Loucy (cell line): Measurements from ENCODE around the gene LMX1B.
"Not testable (repeated sequence)": the region's sequence is repeated elsewhere in the genome, so short reads cannot be mapped to it uniquely, and the experiment has no call there.

Experiments used
- H2AFZ ChIP-seq: fragments of 200-600 bp; sonication (generic); 2 replicates; pipeline ENCODE4 v1.6.0; 2016; ENCODE audit warnings: antibody characterized with exemption, mild to moderate bottlenecking, low read length, moderate library complexity
- H3F3A ChIP-seq: fragments of 200-600 bp; 2 replicates; pipeline ENCODE4 v1.6.0; 2016; ENCODE audit warnings: antibody characterized with exemption, low read depth, mild to moderate bottlenecking
- H3K27me3 ChIP-seq: fragments of 200-600 bp; sonication (generic); 2 replicates; pipeline ENCODE4 v1.6.1; 2014; ENCODE audit warnings: low read length, mild to moderate bottlenecking; ENCODE audit not compliant: insufficient read depth, poor library complexity, severe bottlenecking
- H3K36me3 ChIP-seq: fragments of 200-600 bp; sonication (generic); 2 replicates; pipeline ENCODE4 v1.6.1; 2016; ENCODE audit warnings: low read length; ENCODE audit not compliant: insufficient read depth
- H3K4me1 ChIP-seq: fragments of 200-600 bp; sonication (generic); 2 replicates; pipeline ENCODE4 v1.5.1; 2014; ENCODE audit warnings: low read length, mild to moderate bottlenecking; ENCODE audit not compliant: insufficient read depth, poor library complexity, severe bottlenecking
- H3K4me2 ChIP-seq: fragments of 200-600 bp; sonication (generic); 2 replicates; pipeline ENCODE4 v1.6.0; 2014; ENCODE audit warnings: antibody characterized with exemption, low read length, low read depth, mild to moderate bottlenecking; ENCODE audit not compliant: poor library complexity, severe bottlenecking
- H3K4me3 ChIP-seq: fragments of 200-600 bp; sonication (generic); 2 replicates; pipeline ENCODE4 v1.5.1; 2014; ENCODE audit warnings: low read length, mild to moderate bottlenecking, mixed read lengths; ENCODE audit not compliant: poor library complexity, severe bottlenecking
- H3K79me2 ChIP-seq: fragments of 200-600 bp; sonication (generic); 2 replicates; pipeline ENCODE4 v1.6.1; 2014; ENCODE audit warnings: low read length; ENCODE audit not compliant: insufficient read depth
- H3K9ac ChIP-seq: fragments of 200-600 bp; sonication (generic); 2 replicates; pipeline ENCODE4 v1.6.0; 2014; ENCODE audit warnings: mild to moderate bottlenecking, low read depth, low read length, moderate library complexity; ENCODE audit not compliant: poor library complexity, severe bottlenecking
- H3K9me2 ChIP-seq: fragments of 200-600 bp; sonication (generic); replicated peaks from 2 replicates; pipeline ENCODE4 v1.6.1; 2016; ENCODE audit warnings: low read depth, low read length, mixed read lengths
- H3K9me3 ChIP-seq: fragments of 200-600 bp; sonication (generic); 2 replicates; pipeline ENCODE4 v1.6.1; 2014; ENCODE audit warnings: mild to moderate bottlenecking, antibody characterized with exemption, low read length, low read depth; ENCODE audit not compliant: insufficient read depth
- H4K20me1 ChIP-seq: fragments of 200-600 bp; sonication (generic); 2 replicates; pipeline ENCODE4 v1.6.0; 2014; ENCODE audit warnings: antibody characterized with exemption, low read length, mild to moderate bottlenecking; ENCODE audit not compliant: insufficient read depth, poor library complexity, severe bottlenecking
- CTCF ChIP-seq: fragments of 200-600 bp; sonication (generic); conservative IDR thresholded peaks from 2 replicates; pipeline ENCODE4 v1.5.1; 2014; ENCODE audit warnings: mild to moderate bottlenecking, antibody characterized with exemption, low read length
- EZH2phosphoT487 ChIP-seq: fragments of 200-600 bp; IDR thresholded peaks from 2 replicates; pipeline ENCODE4 v1.6.1; 2018; ENCODE audit warnings: antibody characterized with exemption, mild to moderate bottlenecking, moderate library complexity, borderline replicate concordance

LMX1B gene

GRCh38 chr9:126654124-126654523, 40.4 kb downstream of the LMX1B start:
- Histone ChIP-seq H3K4me2 (no peak overlapping the region), H3K9me3 (no peaks in the 10 kb centered on the region), H3K27me3 (no peaks in the 10 kb centered on the region), H2AFZ (no peak overlapping the region), H3F3A (no peaks in the 10 kb centered on the region), H3K9ac (no peak overlapping the region), H3K9me2 (no peaks in the 10 kb centered on the region), H3K4me3 (no peak overlapping the region), H3K36me3 (no peaks in the 10 kb centered on the region), H3K4me1 (no peaks in the 10 kb centered on the region), H3K79me2 (no peaks in the 10 kb centered on the region), H4K20me1 (no peaks in the 10 kb centered on the region)
- TF ChIP-seq CTCF (no peak), EZH2phosphoT487 (no peak)

GRCh38 chr9:126656214-126656613, 42.5 kb downstream of the LMX1B start:
- not testable (repeated sequence) for H3K79me2 ChIP-seq, H3K4me3 ChIP-seq, H2AFZ ChIP-seq, H3K9me2 ChIP-seq, H3K4me1 ChIP-seq, H3F3A ChIP-seq, H3K9ac ChIP-seq, H3K36me3 ChIP-seq, H3K27me3 ChIP-seq, H3K4me2 ChIP-seq, H4K20me1 ChIP-seq, H3K9me3 ChIP-seq

GRCh38 chr9:126658201-126658825, 44.6 kb downstream of the LMX1B start:
- Histone ChIP-seq H3K4me3 (no peak overlapping the region), H3K79me2 (no peaks in the 10 kb centered on the region), H3K9me2 (no peaks in the 10 kb centered on the region), H4K20me1 (no peaks in the 10 kb centered on the region), H3K4me2 (no peak overlapping the region), H3K36me3 (no peaks in the 10 kb centered on the region), H3K4me1 (no peaks in the 10 kb centered on the region), H3K9me3 (no peaks in the 10 kb centered on the region), H3K27me3 (no peaks in the 10 kb centered on the region), H2AFZ (no peak overlapping the region), H3K9ac (no peak overlapping the region), H3F3A (no peaks in the 10 kb centered on the region)
- TF ChIP-seq CTCF, result no peak
- no peak for TF ChIP-seq EZH2phosphoT487

GRCh38 chr9:126658956-126659555, 45.3 kb downstream of the LMX1B start:
- no peaks in the 10 kb centered on the region for H3K9me2 ChIP-seq
- no peaks in the 10 kb centered on the region for H3K79me2 ChIP-seq
- H3F3A ChIP-seq, result no peaks in the 10 kb centered on the region
- no peak overlapping the region for H3K4me3 ChIP-seq
- no peak overlapping the region for H3K9ac ChIP-seq
- H3K36me3 ChIP-seq, result no peaks in the 10 kb centered on the region
- no peaks in the 10 kb centered on the region for H3K9me3 ChIP-seq
- H3K27me3 ChIP-seq, result no peaks in the 10 kb centered on the region
- H2AFZ ChIP-seq, result no peak overlapping the region
- TF ChIP-seq CTCF, result no peak
- no peak for TF ChIP-seq EZH2phosphoT487
- no peak overlapping the region for H3K4me2 ChIP-seq
- no peaks in the 10 kb centered on the region for H3K4me1 ChIP-seq
- H4K20me1 ChIP-seq, result no peaks in the 10 kb centered on the region
